ENCODE results near the gene MRAS. TPM values are rescaled to one million over a fixed set of nuclear protein-coding genes. Genes with fewer than 3 reads are reported as not detected.

MRAS gene
- total and polyA plus RNA-seq, 8 donors: 2.3 to 12.6 (median 4.7) TPM

GRCh38 chr3:138437281-138437680 lies 88.9 kb downstream of the MRAS start:
- H3K27me3 ChIP-seq: no peaks in the 10 kb centered on the region
- intact Hi-C loops (cut with DNase I): no loop called here
- no peak overlapping the region for H3K4me3 ChIP-seq
- H3K36me3 ChIP-seq: no peaks in the 10 kb centered on the region
- no peak for TF ChIP-seq CTCF (IDR thresholded peaks at IDR 0.05)
- DNase-seq: no peak
- FAIRE-seq: no peak
- no peak for ATAC-seq
- H3K9me3 ChIP-seq: no peaks in the 10 kb centered on the region
- H3K4me1 ChIP-seq: no peaks in the 10 kb centered on the region
- WGBS, 2 donors: 95% methylated on average over 6 of the region's 6 CpGs
- H3K27ac ChIP-seq: no peak overlapping the region

DNA sequence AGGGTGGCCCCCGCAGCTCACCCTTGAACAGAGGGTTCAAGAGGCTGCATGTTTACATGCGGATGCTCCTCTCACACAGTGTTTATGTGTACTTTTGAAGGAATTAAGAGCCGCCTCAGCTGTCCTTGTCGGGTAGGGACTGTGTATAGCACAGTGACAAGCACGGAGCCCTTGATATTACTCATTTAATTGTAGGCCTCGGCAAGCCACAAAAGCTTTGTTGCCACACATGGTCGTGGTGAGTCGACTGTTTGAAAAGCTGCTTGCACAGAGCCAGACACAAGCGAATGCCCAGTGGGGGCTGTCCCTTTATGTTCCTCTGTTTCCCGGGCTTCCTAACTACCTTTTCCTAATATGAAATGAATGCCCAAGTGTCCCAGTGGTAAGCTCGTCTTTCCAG lies 90.5 kb downstream of the MRAS start:
- no peak for TF ChIP-seq CTCF (IDR thresholded peaks at IDR 0.05)
- intact Hi-C loops (cut with DNase I): no loop called here
- FAIRE-seq: no peak
- Histone ChIP-seq H3K36me3 (no peaks in the 10 kb centered on the region), H3K27ac (no peak overlapping the region), H3K27me3 (no peaks in the 10 kb centered on the region), H3K4me3 (no peak overlapping the region), H3K9me3 (no peaks in the 10 kb centered on the region), H3K4me1 (no peaks in the 10 kb centered on the region)
- no peak for DNase-seq
- ATAC-seq: no peak
- 84 to 85% methylated on average over 11 of the region's 11 CpGs for WGBS, 2 donors

GRCh38 chr3:138439646-138440045 lies 91.3 kb downstream of the MRAS start:
- no peak overlapping the region for H3K27ac ChIP-seq
- H3K36me3 ChIP-seq: no peaks in the 10 kb centered on the region
- intact Hi-C loops (cut with DNase I): no loop called here
- WGBS, 2 donors: 62 to 67% methylated on average over 4 of the region's 4 CpGs
- H3K9me3 ChIP-seq: no peaks in the 10 kb centered on the region
- no peak for TF ChIP-seq CTCF (IDR thresholded peaks at IDR 0.05)
- H3K4me3 ChIP-seq: no peak overlapping the region
- H3K4me1 ChIP-seq: no peaks in the 10 kb centered on the region
- no peak for ATAC-seq
- no peak for FAIRE-seq
- no peak for DNase-seq
- H3K27me3 ChIP-seq: no peaks in the 10 kb centered on the region

GRCh38 chr3:138440121-138440521 lies 91.7 kb downstream of the MRAS start:
- H3K4me1 ChIP-seq: no peaks in the 10 kb centered on the region
- DNase-seq: no peak
- 81 to 82% methylated on average over 7 of the region's 7 CpGs for WGBS, 2 donors
- intact Hi-C loops (cut with DNase I): no loop called here
- FAIRE-seq: no peak
- H3K9me3 ChIP-seq: no peaks in the 10 kb centered on the region
- peak in 1 of 4 donors; percentile 16 for ATAC-seq
- H3K4me3 ChIP-seq: no peak overlapping the region
- H3K27me3 ChIP-seq: no peaks in the 10 kb centered on the region
- H3K36me3 ChIP-seq: no peaks in the 10 kb centered on the region
- no peak for TF ChIP-seq CTCF (IDR thresholded peaks at IDR 0.05)
- H3K27ac ChIP-seq: no peak overlapping the region

- H3K4me3 ChIP-seq: no peak overlapping the region
- no peak for FAIRE-seq
- H3K36me3 ChIP-seq: no peaks in the 10 kb centered on the region
- no peaks in the 10 kb centered on the region for H3K4me1 ChIP-seq
- no peak for ATAC-seq
- H3K27ac ChIP-seq: no peak overlapping the region
- 84 to 86% methylated on average over 3 of the region's 3 CpGs for WGBS, 2 donors
- H3K9me3 ChIP-seq: no peaks in the 10 kb centered on the region
- no peaks in the 10 kb centered on the region for H3K27me3 ChIP-seq
- no peak for TF ChIP-seq CTCF (IDR thresholded peaks at IDR 0.05)
- no peak for DNase-seq
- intact Hi-C loops (cut with DNase I): no loop called here
These were observed 92.2 kb downstream of the MRAS start for GRCh38 chr3:138440596-138440995.
